SK-N-SH (cell line): Measurements from ENCODE around the gene PFKP.

Source experiments
- GABPA ChIP-seq: IDR thresholded peaks from 2 replicates; pipeline ENCODE4 v1.4.0; 2012; ENCODE audit warnings: low read depth, mild to moderate bottlenecking
- RCOR1 ChIP-seq: fragments of 150-350 bp; IDR thresholded peaks from 2 replicates; pipeline ENCODE4 v1.6.1; 2017; ENCODE audit warnings: antibody characterized with exemption, low read length
- RFX5 ChIP-seq: IDR thresholded peaks from 2 replicates; pipeline ENCODE4 v1.6.1; 2012; ENCODE audit warnings: mild to moderate bottlenecking, improper control_type of control experiment, low read length

DNA sequence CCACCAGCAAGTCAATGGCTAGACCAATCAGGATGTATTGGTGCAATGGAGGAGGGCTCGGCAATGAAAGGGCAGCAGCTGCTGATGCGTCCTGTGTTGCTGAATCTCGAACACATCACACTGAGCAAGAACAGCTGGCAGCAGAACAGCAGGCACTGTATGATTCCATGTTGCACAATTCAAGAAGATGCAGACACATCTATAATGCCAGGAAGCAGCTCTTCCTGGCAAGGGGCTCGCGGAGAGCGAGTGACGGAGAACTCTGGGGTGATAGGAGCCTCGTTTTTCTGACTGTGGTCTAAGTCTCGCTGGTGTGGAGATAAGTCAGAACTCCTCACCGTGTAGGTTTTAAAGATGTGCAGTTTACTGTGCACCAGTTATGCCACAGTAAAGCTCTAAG lies 24.8 kb upstream of the PFKP start:
- no peak for TF ChIP-seq RFX5
- no peak for TF ChIP-seq RCOR1
- no peak for TF ChIP-seq GABPA
